ENCODE measurements around the gene SYT17.

GRCh38 chr16:19284207-19284606 is 116.2 kb downstream of the SYT17 start:
- TF ChIP-seq CTCF (IDR thresholded peaks at IDR 0.05; ENCODE audit: insufficient read depth, low read length) (no peak), POLR2AphosphoS5 (IDR thresholded peaks at IDR 0.05; ENCODE audit: low read depth) (no peak)
